IMR-90 (cell line): Measurements from ENCODE around the gene SPOUT1. TPM values are rescaled to one million over a fixed set of nuclear protein-coding genes. Genes with fewer than 3 reads are reported as not detected.
A peak's percentile ranks its signal among the peaks of the same experiment; 100 is the strongest.

Experiments used
- ATAC-seq: fragments of 200-7000 bp; cut with Tn5 transposase; 2 replicates; pipeline ENCODE4 v1.9.1; 2020; ENCODE audit warnings: low read depth, mild to moderate bottlenecking, moderate library complexity
- BruUV-seq: library from RNA; stranded (reverse); fragments of 400-500 nt; replicated peaks from 2 replicates; lab custom pipeline; 2021; lab: Mats Ljungman, UMichigan
- CTCF ChIA-PET: fragments of 300-600 bp; formaldehyde crosslinking; extraction: SDS; loops from one replicate; lab custom pipeline; 2021; ENCODE audit warnings: antibody characterized with exemption; lab: Yijun Ruan, JAX
- POLR2A ChIA-PET: fragments of 300-600 bp; sonication (Branson Sonifier 250); formaldehyde crosslinking; loops from one replicate; lab custom pipeline; 2022; ENCODE audit warnings: antibody characterized with exemption; ENCODE audit not compliant: unreplicated experiment; lab: Charles Lee
- DNase-seq: peaks from one replicate; pipeline ENCODE4 v3.0.0; 2013
- H2AFZ ChIP-seq: replicated peaks from 2 replicates; pipeline ENCODE3; 2013; ENCODE audit warnings: low read length, mild to moderate bottlenecking; ENCODE audit not compliant: poor library complexity
- H2AK5ac ChIP-seq: 2 replicates; pipeline ENCODE4 v1.6.1; 2013; ENCODE audit warnings: low read depth, low read length, inconsistent platforms
- H2AK9ac ChIP-seq: replicated peaks from 2 replicates; pipeline ENCODE3; 2013; ENCODE audit warnings: mild to moderate bottlenecking, low read depth, low read length, moderate library complexity; ENCODE audit not compliant: poor library complexity
- H2BK120ac ChIP-seq: 2 replicates; pipeline ENCODE4 v1.6.1; 2013; ENCODE audit warnings: low read depth, low read length, inconsistent platforms
- H2BK15ac ChIP-seq: 3 replicates; pipeline ENCODE4 v1.6.1; 2013; ENCODE audit warnings: low read depth, low read length, inconsistent platforms
- H2BK20ac ChIP-seq: 2 replicates; pipeline ENCODE4 v1.6.1; 2013; ENCODE audit warnings: low read depth, mild to moderate bottlenecking, inconsistent platforms, low read length, moderate library complexity
- H2BK5ac ChIP-seq: 2 replicates; pipeline ENCODE4 v1.6.1; 2013; ENCODE audit warnings: mild to moderate bottlenecking, low read depth, low read length, inconsistent platforms; ENCODE audit not compliant: poor library complexity, severe bottlenecking
- H3K14ac ChIP-seq: replicated peaks from 2 replicates; pipeline ENCODE4 v1.6.1; 2013; ENCODE audit warnings: low read depth, low read length, inconsistent platforms
- H3K18ac ChIP-seq: 2 replicates; pipeline ENCODE4 v1.6.1; 2013; ENCODE audit warnings: low read depth, low read length, control low read depth
- H3K23ac ChIP-seq: 2 replicates; pipeline ENCODE4 v1.6.1; 2013; ENCODE audit warnings: low read depth, low read length, inconsistent platforms
- H3K27ac ChIP-seq: 2 replicates; pipeline ENCODE4 v1.5.1; 2013; ENCODE audit warnings: mild to moderate bottlenecking, control low read depth, low read length; ENCODE audit not compliant: insufficient read depth
- H3K27me3 ChIP-seq: 2 replicates; pipeline ENCODE4 v1.6.1; 2013; ENCODE audit warnings: low read length; ENCODE audit not compliant: control insufficient read depth, insufficient read depth
- H3K36me3 ChIP-seq: 2 replicates; pipeline ENCODE4 v1.6.1; 2013; ENCODE audit warnings: low read length, mixed read lengths; ENCODE audit not compliant: control insufficient read depth, insufficient read depth
- H3K4ac ChIP-seq: 2 replicates; pipeline ENCODE4 v1.6.1; 2013; ENCODE audit warnings: low read depth, low read length, inconsistent platforms
- H3K4me1 ChIP-seq: 2 replicates; pipeline ENCODE4 v1.6.1; 2013; ENCODE audit warnings: low read length, mixed read lengths; ENCODE audit not compliant: control insufficient read depth, insufficient read depth
- H3K4me2 ChIP-seq: 2 replicates; pipeline ENCODE4 v1.6.1; 2013; ENCODE audit warnings: low read depth, mild to moderate bottlenecking, control low read depth, low read length, moderate library complexity
- H3K4me3 ChIP-seq: 2 replicates; pipeline ENCODE4 v1.5.1; 2013; ENCODE audit warnings: low read depth, mild to moderate bottlenecking, control low read depth, low read length, moderate library complexity; ENCODE audit not compliant: insufficient read depth
- H3K56ac ChIP-seq: 2 replicates; pipeline ENCODE4 v1.6.1; 2013; ENCODE audit warnings: low read length, inconsistent platforms; ENCODE audit not compliant: insufficient read depth; ENCODE audit errors: extremely low read depth
- H3K79me1 ChIP-seq, 2 experiments: 2 replicates each; pipeline ENCODE4 v1.6.1; 2013; ENCODE audit warnings: low read length in 2 of 2, inconsistent platforms in 1 of 2, low read depth in 1 of 2
- H3K9ac ChIP-seq: 2 replicates; pipeline ENCODE4 v1.6.1; 2013; ENCODE audit warnings: low read depth, low read length, control low read depth
- H3K9me1 ChIP-seq: 2 replicates; pipeline ENCODE4 v1.6.1; 2013; ENCODE audit warnings: low read length, inconsistent platforms; ENCODE audit not compliant: insufficient read depth
- H3K9me3 ChIP-seq: 2 replicates; pipeline ENCODE4 v1.6.1; 2013; ENCODE audit warnings: low read length; ENCODE audit not compliant: control insufficient read depth, insufficient read depth
- H4K20me1 ChIP-seq: 2 replicates; pipeline ENCODE4 v1.6.1; 2013; ENCODE audit warnings: low read length, inconsistent platforms; ENCODE audit not compliant: insufficient read depth
- H4K5ac ChIP-seq: 2 replicates; pipeline ENCODE4 v1.6.1; 2013; ENCODE audit warnings: mild to moderate bottlenecking, low read depth, low read length, control low read depth
- H4K8ac ChIP-seq, 2 experiments: 2 replicates each; pipeline ENCODE4 v1.6.1; 2013; ENCODE audit warnings: low read depth in 2 of 2, low read length in 2 of 2, control low read depth in 1 of 2, inconsistent platforms in 1 of 2
- H4K91ac ChIP-seq: 2 replicates; pipeline ENCODE4 v1.6.1; 2013; ENCODE audit warnings: low read depth, low read length, inconsistent platforms; ENCODE audit not compliant: insufficient read depth
- BHLHE40 ChIP-seq: fragments of 150-350 bp; IDR thresholded peaks from 2 replicates; pipeline ENCODE4 v1.6.1; 2016; ENCODE audit warnings: mild to moderate bottlenecking, low read depth, low read length
- CEBPB ChIP-seq: IDR thresholded peaks from 2 replicates; pipeline ENCODE4 v1.6.1; 2012; ENCODE audit warnings: low read depth, low read length, improper control_type of control experiment
- CHD1 ChIP-seq: IDR thresholded peaks from 2 replicates; pipeline ENCODE4 v1.6.1; 2012; ENCODE audit warnings: low read depth, low read length, improper control_type of control experiment
- CTCF ChIP-seq: conservative IDR thresholded peaks from 2 replicates; pipeline ENCODE4 v1.5.1; 2012; ENCODE audit warnings: mild to moderate bottlenecking, low read depth, low read length, improper control_type of control experiment
- ELK1 ChIP-seq: fragments of 150-350 bp; IDR thresholded peaks from 2 replicates; pipeline ENCODE4 v1.6.1; 2016; ENCODE audit warnings: low read depth, mild to moderate bottlenecking, low read length, moderate library complexity, borderline replicate concordance
- FOS ChIP-seq: fragments of 150-350 bp; IDR thresholded peaks from 2 replicates; pipeline ENCODE4 v1.6.1; 2016; ENCODE audit warnings: low read depth, low read length
- MAFK ChIP-seq: IDR thresholded peaks from 2 replicates; pipeline ENCODE4 v1.6.1; 2012; ENCODE audit warnings: low read depth, low read length, improper control_type of control experiment
- MAZ ChIP-seq: IDR thresholded peaks from 2 replicates; pipeline ENCODE4 v1.6.1; 2012; ENCODE audit warnings: low read depth, mild to moderate bottlenecking, low read length, improper control_type of control experiment, moderate library complexity, borderline replicate concordance
- MXI1 ChIP-seq: IDR thresholded peaks from 2 replicates; pipeline ENCODE4 v1.6.1; 2012; ENCODE audit warnings: low read depth, mild to moderate bottlenecking, low read length, moderate library complexity, borderline replicate concordance
- NFE2L2 ChIP-seq: fragments of 150-350 bp; IDR thresholded peaks from 2 replicates; pipeline ENCODE4 v1.6.1; 2016; ENCODE audit warnings: low read depth, mild to moderate bottlenecking, low read length
- POLR2A ChIP-seq: IDR thresholded peaks from 2 replicates; pipeline ENCODE4 v1.6.1; 2012; ENCODE audit warnings: mild to moderate bottlenecking, low read depth, low read length
- RAD21 ChIP-seq: IDR thresholded peaks from 2 replicates; pipeline ENCODE4 v1.6.1; 2012; ENCODE audit warnings: low read length, improper control_type of control experiment
- RFX5 ChIP-seq: IDR thresholded peaks from 2 replicates; pipeline ENCODE4 v1.8.0; 2012; ENCODE audit warnings: low read depth, mild to moderate bottlenecking, low read length, moderate library complexity
- SMC3 ChIP-seq: fragments of 150-350 bp; IDR thresholded peaks from 2 replicates; pipeline ENCODE4 v1.6.1; 2016; ENCODE audit warnings: low read depth, mild to moderate bottlenecking, antibody characterized with exemption, low read length, moderate library complexity
- USF2 ChIP-seq: fragments of 150-350 bp; IDR thresholded peaks from 2 replicates; pipeline ENCODE4 v1.6.1; 2017; ENCODE audit warnings: mild to moderate bottlenecking, antibody characterized with exemption, low read length, low read depth
- WGBS, 2 experiments: methylation state at CpG; one replicate each; pipeline versions ENCODE4 v1.1.5 to v1.1.7; 2013; ENCODE audit warnings: missing lambda C conversion rate in 2 of 2; ENCODE audit not compliant: insufficient read length in 1 of 2; ENCODE audit errors: extremely low coverage in 2 of 2; 5-methylcytosine and 5-hydroxymethylcytosine counted together
- dilution Hi-C: fragments of 300-500 bp; cut with HindIII; formaldehyde crosslinking; loops from one replicate; pipeline ENCODE4 v1.14.3; 2018; ENCODE audit warnings: low sequenced_read_pairs; ENCODE audit not compliant: unreplicated experiment
- in situ Hi-C: fragments of 300-500 bp; cut with MboI; formaldehyde crosslinking; loops from 3 replicates; pipeline ENCODE4 v1.14.3; 2019; ENCODE audit warnings: low sequenced_read_pairs, inconsistent platforms, mixed read lengths
- intact Hi-C: fragments of 100-400 bp; cut with micrococcal nuclease; formaldehyde crosslinking; loops from 2 replicates; pipeline ENCODE4 v1.10.0; 2022
- polyA plus RNA-seq, 3 experiments: library from polyadenylated mRNA; depleted of rRNA; stranded (reverse); fragments of >200 nt; gene quantifications; 2 replicates each; pipeline ENCODE4 v1.2.3, GENCODE V29; 2012; ENCODE audit warnings: low replicate concordance in 1 of 3
- total RNA-seq: library from RNA; depleted of rRNA; stranded (reverse); fragments of >200 nt; gene quantifications from 2 replicates; pipeline ENCODE4 v1.2.3, GENCODE V29; 2012

SPOUT1 gene
- total and polyA plus RNA-seq, 2 of the 4 experiments (the other 2 are of a cell fraction), result 17.9 to 27.8 TPM

GRCh38 chr9:128828719-128829452, 708 bp downstream of the SPOUT1 start:
- in situ Hi-C loops (no loop called here), dilution Hi-C loops (no loop called here), intact Hi-C loops (no loop called here)
- H3K4ac ChIP-seq, result peak overlapping the region; percentile 45
- peak overlapping the region; percentile 25 to 83; a peak in 2 of 4 replicates for H4K8ac ChIP-seq
- peak overlapping the region; percentile 49 for H3K9ac ChIP-seq
- H2AK9ac ChIP-seq, result peak overlapping the region; percentile 95
- WGBS, 2 experiments, result 42% methylated on average over 7 of the region's 18 CpGs; no CpG with 5 or more reads in 1 of the 2 experiments
- H3K9me1 ChIP-seq, result peaks cover 3% of the 10 kb centered on the region; the same call in 1 of the 2 replicates
- no peak overlapping the region for H2BK15ac ChIP-seq
- peak overlapping the region; percentile 98 for H2AFZ ChIP-seq
- peaks cover 3% of the 10 kb centered on the region; the same call in 1 of the 2 replicates for H4K20me1 ChIP-seq
- ChIA-PET CTCF (interaction anchor here (0.8 to 3.2 kb wide), 3 partner anchors 11 to 100 kb away, joined by 3 to 11 read pairs (median 6); partner anchors contain the start of gene ENDOG), POLR2A (no interaction called here)
- peaks cover 29% of the 10 kb centered on the region for H3K36me3 ChIP-seq
- no peak overlapping the region for H4K91ac ChIP-seq
- H2BK20ac ChIP-seq, result no peak overlapping the region
- H3K23ac ChIP-seq, result peak overlapping the region; percentile 78
- H3K4me2 ChIP-seq, result peak overlapping the region; percentile 96
- H3K18ac ChIP-seq, result no peak overlapping the region
- H2AK5ac ChIP-seq, result peak overlapping the region; percentile 53; the same call in 1 of the 2 replicates
- H3K27me3 ChIP-seq, result no peaks in the 10 kb centered on the region
- no peak; the same call in 1 of the 2 replicates for ATAC-seq
- peak overlapping the region; percentile 79 for H3K14ac ChIP-seq
- no peak overlapping the region for H2BK120ac ChIP-seq
- DNase-seq, result no peak
- peak overlapping the region; percentile 66 for H3K56ac ChIP-seq
- peaks cover 5% of the 10 kb centered on the region; the same call in 1 of the 2 replicates for H3K4me1 ChIP-seq
- H3K4me3 ChIP-seq, result peak overlapping the region; percentile 80
- H4K5ac ChIP-seq, result no peak overlapping the region
- H3K9me3 ChIP-seq, result no peaks in the 10 kb centered on the region
- peaks cover 23% of the 10 kb centered on the region in 2 experiments for H3K79me1 ChIP-seq
- peak overlapping the region; percentile 44 for H2BK5ac ChIP-seq
- peak overlapping the region; percentile 73 for H3K27ac ChIP-seq
- no TSS peak for BruUV-seq
- TF ChIP-seq FOS (no peak), CEBPB (no peak), USF2 (no peak), RAD21 (no peak), MXI1 (no peak), POLR2A (no peak), ELK1 (no peak), CTCF (no peak), NFE2L2 (no peak), CHD1 (no peak), RFX5 (no peak), BHLHE40 (no peak), MAZ (no peak), SMC3 (no peak), MAFK (no peak)
